GM12801 (cell line): ENCODE data around the gene GFRA1.

Source experiments
- TF ChIP-seq, protein P1 (sequence below): IDR thresholded peaks from one replicate; pipeline ENCODE4 v1.5.1; 2011; ENCODE audit warnings: control low read depth; ENCODE audit not compliant: insufficient read length; ENCODE audit errors: extremely low read depth

The GFRA1 gene

DNA sequence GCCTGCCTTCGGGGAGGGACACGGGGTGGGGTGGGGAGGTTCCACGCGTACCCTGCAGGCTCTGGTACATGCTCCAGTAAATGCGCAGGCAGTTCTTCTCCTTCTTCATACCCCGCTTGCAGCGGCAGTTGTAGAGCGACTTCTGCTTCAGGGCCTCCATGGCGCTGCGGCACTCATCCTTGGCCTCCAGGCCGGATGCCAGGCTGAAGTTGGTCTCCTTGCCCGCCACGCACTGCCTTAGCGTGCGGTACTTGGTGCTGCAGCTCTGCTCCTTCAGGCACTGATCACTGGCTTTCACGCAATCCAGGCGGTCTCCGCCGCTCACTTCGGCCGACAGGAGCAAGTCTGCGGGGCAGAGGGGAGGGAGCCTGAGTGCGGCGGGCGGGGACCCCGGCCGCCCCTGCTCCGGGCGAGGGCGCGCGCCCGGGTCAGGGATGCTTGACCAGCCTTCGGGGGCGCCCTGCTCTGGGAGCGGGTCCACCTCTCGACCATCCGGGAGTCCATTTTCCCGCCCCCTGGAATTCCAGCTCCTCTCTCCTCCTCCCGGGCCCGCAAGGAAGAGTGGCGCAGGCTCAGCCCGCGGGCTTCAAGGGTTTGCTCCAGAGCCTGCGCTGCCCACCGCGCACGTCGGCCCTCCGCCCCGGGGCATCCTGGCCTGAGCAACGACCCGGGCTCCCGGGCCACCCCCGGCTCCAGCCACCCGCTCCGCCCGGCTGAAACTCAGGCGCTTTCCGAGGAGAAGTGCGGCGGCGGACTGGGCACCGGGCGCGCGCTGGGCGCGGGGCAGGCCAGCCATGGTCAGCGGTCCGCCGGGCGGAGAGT lies 2.0 kb downstream of the GFRA1 start:
- TF ChIP-seq, protein P1, sequence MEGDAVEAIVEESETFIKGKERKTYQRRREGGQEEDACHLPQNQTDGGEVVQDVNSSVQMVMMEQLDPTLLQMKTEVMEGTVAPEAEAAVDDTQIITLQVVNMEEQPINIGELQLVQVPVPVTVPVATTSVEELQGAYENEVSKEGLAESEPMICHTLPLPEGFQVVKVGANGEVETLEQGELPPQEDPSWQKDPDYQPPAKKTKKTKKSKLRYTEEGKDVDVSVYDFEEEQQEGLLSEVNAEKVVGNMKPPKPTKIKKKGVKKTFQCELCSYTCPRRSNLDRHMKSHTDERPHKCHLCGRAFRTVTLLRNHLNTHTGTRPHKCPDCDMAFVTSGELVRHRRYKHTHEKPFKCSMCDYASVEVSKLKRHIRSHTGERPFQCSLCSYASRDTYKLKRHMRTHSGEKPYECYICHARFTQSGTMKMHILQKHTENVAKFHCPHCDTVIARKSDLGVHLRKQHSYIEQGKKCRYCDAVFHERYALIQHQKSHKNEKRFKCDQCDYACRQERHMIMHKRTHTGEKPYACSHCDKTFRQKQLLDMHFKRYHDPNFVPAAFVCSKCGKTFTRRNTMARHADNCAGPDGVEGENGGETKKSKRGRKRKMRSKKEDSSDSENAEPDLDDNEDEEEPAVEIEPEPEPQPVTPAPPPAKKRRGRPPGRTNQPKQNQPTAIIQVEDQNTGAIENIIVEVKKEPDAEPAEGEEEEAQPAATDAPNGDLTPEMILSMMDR = no peak

DNA sequence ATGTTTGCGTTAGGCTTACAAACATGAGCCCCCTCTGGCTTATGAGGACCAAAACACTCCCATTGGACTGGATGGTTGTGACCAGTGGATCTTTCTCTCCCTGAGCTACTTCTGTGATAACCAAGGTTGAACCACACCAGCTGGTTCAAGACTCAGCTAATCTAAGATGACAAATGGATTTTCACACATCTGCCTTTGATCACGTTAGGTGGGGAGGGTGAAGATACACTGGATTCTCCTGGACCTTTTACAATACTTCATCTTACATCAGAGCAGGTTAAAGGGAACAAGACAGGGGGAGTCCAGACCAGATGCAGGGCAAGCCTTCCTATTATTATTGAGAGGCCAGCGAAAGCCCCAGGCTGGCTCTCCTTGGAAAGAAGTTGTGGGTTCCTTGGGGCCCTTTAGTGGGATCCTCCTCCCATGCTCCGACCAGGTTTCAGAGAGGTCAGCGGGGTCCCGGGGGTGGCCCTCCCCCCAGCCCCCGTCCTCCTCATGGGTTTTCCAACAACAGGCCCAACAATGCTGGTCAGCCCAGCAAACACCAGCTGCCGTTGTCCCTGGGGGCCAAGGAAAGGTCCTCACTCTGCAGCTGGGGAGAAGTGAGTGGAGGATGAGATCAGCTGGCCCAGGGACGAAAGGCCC lies 2.8 kb downstream of the GFRA1 start:
- TF ChIP-seq, protein P1 = no peak

DNA sequence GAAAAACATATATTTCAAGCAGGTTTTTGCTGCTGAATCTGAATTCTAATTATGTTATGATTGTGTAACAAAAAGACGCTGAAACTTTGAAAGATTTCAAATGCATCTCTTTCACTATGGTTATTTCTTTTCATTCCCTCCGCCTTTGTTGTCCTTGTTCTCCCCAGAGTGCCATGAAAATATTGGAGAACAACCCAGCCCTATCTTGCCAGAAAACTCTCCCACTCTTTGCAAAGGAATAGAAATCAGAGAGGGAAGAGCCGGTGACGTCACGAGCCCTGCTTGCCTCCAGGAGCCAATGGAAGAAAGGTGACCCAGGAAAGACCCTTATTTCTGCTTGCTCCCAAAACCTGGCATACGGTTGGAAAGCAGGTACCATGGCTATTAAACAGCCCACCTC lies 3.4 kb downstream of the GFRA1 start:
- TF ChIP-seq, protein P1 = no peak

DNA sequence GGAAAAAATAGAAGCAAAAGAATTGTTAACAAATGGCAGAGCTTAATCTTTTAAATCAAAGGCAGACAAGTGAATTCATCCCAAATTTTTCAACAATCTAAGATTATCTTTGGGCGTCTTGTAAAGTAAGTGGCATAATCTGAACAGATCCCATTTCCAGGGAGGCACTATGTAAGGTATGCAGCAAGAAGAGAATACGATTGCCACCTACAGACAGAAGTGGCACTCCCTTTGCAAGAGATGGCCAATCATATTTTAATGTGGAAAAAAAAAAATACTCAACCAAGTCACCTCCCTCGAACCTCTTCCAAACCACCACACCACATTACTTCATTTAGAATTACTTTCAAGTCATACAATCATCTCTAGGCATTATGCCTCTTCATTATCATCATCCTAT lies 4.0 kb downstream of the GFRA1 start:
- TF ChIP-seq, protein P1 = no peak

DNA sequence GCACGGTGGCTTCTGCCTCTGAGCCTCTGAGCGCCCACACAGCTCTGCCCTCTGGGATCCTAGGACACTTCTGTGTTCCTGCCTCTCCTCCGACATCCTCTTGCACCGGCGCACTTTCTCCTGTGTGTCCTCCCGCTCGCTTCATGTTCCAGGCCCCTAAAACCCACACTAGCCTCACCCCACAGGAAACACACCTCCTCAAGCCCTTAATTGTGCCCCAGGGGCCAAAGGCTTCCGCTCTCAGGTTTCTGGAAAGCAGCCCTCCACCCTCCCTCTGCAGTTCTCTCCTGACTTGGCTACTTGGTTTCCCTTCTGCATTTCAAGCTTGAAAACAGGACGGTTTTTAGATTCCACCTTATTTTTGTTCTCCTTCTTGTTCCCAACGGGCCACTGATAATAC lies 7.3 kb downstream of the GFRA1 start:
- TF ChIP-seq, protein P1 = no peak

DNA sequence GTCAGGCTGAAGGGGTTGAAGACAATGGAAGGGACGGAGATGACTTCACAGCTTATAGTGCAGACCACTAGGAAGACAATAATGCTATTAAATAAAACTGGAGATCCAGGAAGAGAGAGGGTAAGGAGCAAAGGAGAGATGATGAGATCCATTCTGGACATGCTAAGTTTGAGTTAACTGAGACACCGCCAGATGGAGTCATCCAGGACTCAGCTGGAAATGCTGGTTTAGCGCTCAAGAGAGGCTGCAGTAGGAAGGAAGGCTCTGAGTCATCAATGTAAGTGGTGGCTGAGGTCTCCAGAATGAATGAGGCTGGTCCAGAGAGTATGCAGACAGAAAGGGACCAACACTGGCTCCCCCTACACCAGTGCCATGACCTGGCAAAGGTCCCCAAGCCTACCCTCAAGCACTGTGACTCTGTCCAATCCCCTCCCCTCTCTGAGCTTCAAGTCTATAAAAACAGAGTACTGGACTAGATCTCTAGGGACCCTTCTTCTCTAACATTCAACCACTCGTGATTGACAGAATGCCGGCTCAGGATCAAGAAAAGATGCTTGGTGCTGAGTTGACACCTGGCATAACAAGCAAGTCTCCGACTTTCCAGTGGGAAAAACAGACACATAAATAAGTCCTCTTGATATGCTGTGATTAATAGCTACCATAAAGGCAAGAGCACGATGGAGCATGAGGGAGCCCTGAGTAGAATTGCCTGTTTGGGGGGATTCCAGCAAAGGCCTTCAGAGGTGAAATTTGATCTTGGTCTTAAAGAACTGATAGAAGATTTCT lies 8.9 kb downstream of the GFRA1 start:
- TF ChIP-seq, protein P1 = no peak

DNA sequence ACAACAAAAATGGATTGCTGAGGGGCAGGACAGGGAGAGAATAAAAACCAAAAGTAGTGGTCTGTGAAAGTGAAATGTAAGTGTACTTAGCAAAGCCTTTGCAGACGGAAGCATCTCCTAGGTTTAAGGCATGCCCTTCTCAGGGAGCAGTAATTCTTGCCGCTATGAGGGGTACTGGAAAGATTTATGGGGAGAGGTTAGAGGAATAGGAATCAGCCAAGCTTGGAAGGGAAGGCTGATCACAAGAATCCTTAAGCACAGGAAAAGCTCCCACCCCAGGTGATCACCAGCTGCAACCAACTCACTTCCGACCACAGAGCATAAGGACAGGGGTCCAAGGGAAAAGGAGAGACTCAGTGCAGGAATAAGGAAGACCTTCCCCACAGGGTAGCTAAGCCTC lies 10.3 kb downstream of the GFRA1 start:
- TF ChIP-seq, protein P1 = no peak
